Vagina (tissue), 2 donors: ENCODE measurements around the gene DPP6.

ENCODE experiments used
- CTCF ChIP-seq, 3 experiments: fragments of 450-650 bp in 2 of 3; fragments of 200-600 bp in 1 of 3; sonication (generic) in 1 of 3; IDR thresholded peaks; one replicate each; pipeline ENCODE4 v1.5.1; 2017 to 2019; ENCODE audit warnings: antibody characterized with exemption in 3 of 3, mild to moderate bottlenecking in 2 of 3, moderate library complexity in 2 of 3
- POLR2AphosphoS5 ChIP-seq, 2 donors: sonication (generic); formaldehyde crosslinking; IDR thresholded peaks; one replicate each; pipeline ENCODE4 v1.9.0; 2017; ENCODE audit warnings: antibody characterized with exemption in 2 of 2, mild to moderate bottlenecking in 2 of 2, low read depth in 1 of 2; ENCODE audit not compliant: insufficient read depth in 1 of 2

- TF ChIP-seq CTCF (IDR thresholded peaks at IDR 0.05) (no peak), POLR2AphosphoS5 (IDR thresholded peaks at IDR 0.05; ENCODE audit: insufficient read depth in 1 of 2, low read depth in 1 of 2) (no peak)
Measured at GRCh38 chr7:154296443-154296842, 244.2 kb downstream of the DPP6 start.
